Endothelial cell of umbilical vein (primary cell): ENCODE results near the gene PSMA5. TPM values are rescaled to one million over a fixed set of nuclear protein-coding genes. Genes with fewer than 3 reads are reported as not detected.

Experiments
- BruUV-seq: library from RNA; stranded (reverse); fragments of 400-500 nt; replicated peaks from 2 replicates; lab custom pipeline; 2021; lab: Mats Ljungman, UMichigan
- CTCF ChIA-PET: fragments of 300-600, 350-600 bp; sonication (Branson Sonifier 250); formaldehyde crosslinking; loops from one replicate; lab custom pipeline; 2021; ENCODE audit warnings: antibody characterized with exemption, inconsistent platforms; lab: Charles Lee
- POLR2A ChIA-PET: fragments of 300-600, 350-600 bp; sonication (Branson Sonifier 250); formaldehyde crosslinking; loops from one replicate; lab custom pipeline; 2021; ENCODE audit warnings: antibody characterized with exemption, inconsistent platforms; lab: Charles Lee
- DNase-seq: peaks from one replicate; pipeline ENCODE4 v3.0.0-alpha.2; 2011; ENCODE audit warnings: low read depth, low spot score
- FAIRE-seq: peaks from 2 replicates; lab custom pipeline; 2011; peaks lifted over from hg19 to GRCh38; lab: Jason Lieb, UNC
- H2AFZ ChIP-seq: 2 replicates; pipeline ENCODE4 v1.6.0; 2012; ENCODE audit warnings: low read depth, low read length, control low read depth, inconsistent platforms
- H3K27ac ChIP-seq: 2 replicates; pipeline ENCODE4 v1.5.1; 2011; ENCODE audit warnings: low read depth, mild to moderate bottlenecking, control low read depth, low read length, moderate library complexity; ENCODE audit not compliant: insufficient read depth
- H3K27me3 ChIP-seq, 2 experiments: 2 replicates each; pipeline versions ENCODE4 v1.6.0 to v1.6.1; 2011; ENCODE audit warnings: low read length in 2 of 2, mixed read lengths in 1 of 2; ENCODE audit not compliant: control insufficient read depth in 2 of 2, insufficient read depth in 2 of 2
- H3K36me3 ChIP-seq, 2 experiments: 2 replicates in 1 of 2; 3 replicates in 1 of 2; pipeline ENCODE4 v1.5.1; 2011; ENCODE audit warnings: low read length in 2 of 2, mild to moderate bottlenecking in 1 of 2, moderate library complexity in 1 of 2; ENCODE audit not compliant: control insufficient read depth in 2 of 2, insufficient read depth in 2 of 2; ENCODE audit errors: extremely low read depth in 1 of 2
- H3K4me1 ChIP-seq: 3 replicates; pipeline ENCODE4 v1.5.1; 2011; ENCODE audit warnings: mild to moderate bottlenecking, low read length; ENCODE audit not compliant: control insufficient read depth, insufficient read depth; ENCODE audit errors: extremely low read depth
- H3K4me2 ChIP-seq: 2 replicates; pipeline ENCODE4 v1.6.1; 2011; ENCODE audit warnings: low read length, control low read depth, mixed read lengths; ENCODE audit not compliant: insufficient read depth
- H3K4me3 ChIP-seq, 3 experiments: fragments of 200-600 bp in 1 of 3; sonication (generic), shearing (Covaris generic) in 1 of 3; replicated peaks in 1 of 3; 2 replicates each; pipeline ENCODE4 v1.5.1; 2011 to 2016; ENCODE audit warnings: control low read depth in 3 of 3, low read length in 3 of 3, mild to moderate bottlenecking in 2 of 3, inconsistent platforms in 1 of 3, low read depth in 1 of 3, moderate library complexity in 1 of 3; ENCODE audit not compliant: insufficient read depth in 1 of 3
- H3K79me2 ChIP-seq: 2 replicates; pipeline ENCODE4 v1.6.0; 2012; ENCODE audit warnings: low read length, inconsistent platforms; ENCODE audit not compliant: control insufficient read depth, insufficient read depth
- H3K9ac ChIP-seq: replicated peaks from 2 replicates; pipeline ENCODE3; 2011; ENCODE audit warnings: low read length, control low read depth; ENCODE audit not compliant: insufficient read depth; ENCODE audit errors: extremely low read depth
- H3K9me1 ChIP-seq: replicated peaks from 3 replicates; pipeline ENCODE4 v1.6.0; 2011; ENCODE audit warnings: mild to moderate bottlenecking, low read length; ENCODE audit not compliant: control insufficient read depth, insufficient read depth; ENCODE audit errors: extremely low read depth
- H3K9me3 ChIP-seq: replicated peaks from 2 replicates; pipeline ENCODE4 v1.5.1; 2012; ENCODE audit warnings: low read length, inconsistent platforms; ENCODE audit not compliant: control insufficient read depth, insufficient read depth
- H4K20me1 ChIP-seq: replicated peaks from 2 replicates; pipeline ENCODE3; 2011; ENCODE audit warnings: mild to moderate bottlenecking, low read length; ENCODE audit not compliant: control insufficient read depth, insufficient read depth; ENCODE audit errors: extremely low read depth
- CTCF ChIP-seq, 2 donors: IDR thresholded peaks; 1 replicate in 1 of 2; 2 replicates in 1 of 2; pipeline ENCODE4 v1.5.1; 2011; ENCODE audit warnings: low read length in 2 of 2, mild to moderate bottlenecking in 2 of 2, moderate library complexity in 2 of 2, control low read depth in 1 of 2, inconsistent platforms in 1 of 2, low read depth in 1 of 2; ENCODE audit not compliant: insufficient read depth in 1 of 2; ENCODE audit errors: extremely low read depth in 1 of 2
- EZH2 ChIP-seq: IDR thresholded peaks from 2 replicates; pipeline ENCODE4 v1.6.1; 2012; ENCODE audit warnings: borderline replicate concordance, low read depth, mild to moderate bottlenecking, moderate library complexity, low read length, inconsistent platforms; ENCODE audit not compliant: severe bottlenecking
- FOS ChIP-seq: IDR thresholded peaks from 2 replicates; pipeline ENCODE4 v1.6.1; 2011; ENCODE audit warnings: mild to moderate bottlenecking, low read length, moderate library complexity, borderline replicate concordance; ENCODE audit not compliant: insufficient read depth
- GATA2 ChIP-seq: IDR thresholded peaks from 2 replicates; pipeline ENCODE4 v1.7.0; 2011; ENCODE audit warnings: low read depth, mild to moderate bottlenecking, moderate library complexity, mixed read lengths, low read length; ENCODE audit not compliant: insufficient read length, insufficient read depth
- JUN ChIP-seq: IDR thresholded peaks from 2 replicates; pipeline ENCODE4 v1.6.1; 2011; ENCODE audit warnings: borderline replicate concordance, low read depth; ENCODE audit not compliant: insufficient read length, insufficient read depth
- MYC ChIP-seq: IDR thresholded peaks from one replicate; pipeline ENCODE4 v1.6.1; 2011; ENCODE audit warnings: mild to moderate bottlenecking, low read depth, low read length
- POLR2A ChIP-seq: IDR thresholded peaks from 2 replicates; pipeline ENCODE4 v1.6.1; 2012; ENCODE audit warnings: low read depth, mild to moderate bottlenecking, control low read depth, low read length
- dilution Hi-C: fragments of 300-500 bp; cut with MboI; formaldehyde crosslinking; loops from one replicate; pipeline ENCODE4 v1.15.0; 2019; ENCODE audit warnings: low sequenced_read_pairs; ENCODE audit not compliant: extremely low pct_ligation_motif_present
- intact Hi-C: fragments of 100-400 bp; cut with micrococcal nuclease; formaldehyde crosslinking; loops from one replicate; pipeline ENCODE4 v1.10.0; 2022
- polyA plus RNA-seq, 4 experiments: library from polyadenylated mRNA; depleted of rRNA in 3 of 4; stranded (reverse) in 3 of 4; unstranded in 1 of 4; fragments of >200 nt; gene quantifications; 2 replicates each; pipeline versions ENCODE4 v1.2.1 to v1.2.3, GENCODE V29; 2011 to 2012; ENCODE audit warnings: missing spikeins in 1 of 4
- total RNA-seq: library from RNA; stranded (reverse); gene quantifications from 2 replicates; pipeline ENCODE4 v1.2.3, GENCODE V29; 2021
- TF ChIP-seq, protein P1 (sequence below): IDR thresholded peaks from 2 replicates; pipeline ENCODE4 v1.6.1; 2011; ENCODE audit not compliant: insufficient read depth, insufficient read length

Gene PSMA5
- total and polyA plus RNA-seq, 2 donors (not counting 3 experiments of a cell fraction or from before 2014, with no cell fraction given): 98.1 to 125 TPM

DNA sequence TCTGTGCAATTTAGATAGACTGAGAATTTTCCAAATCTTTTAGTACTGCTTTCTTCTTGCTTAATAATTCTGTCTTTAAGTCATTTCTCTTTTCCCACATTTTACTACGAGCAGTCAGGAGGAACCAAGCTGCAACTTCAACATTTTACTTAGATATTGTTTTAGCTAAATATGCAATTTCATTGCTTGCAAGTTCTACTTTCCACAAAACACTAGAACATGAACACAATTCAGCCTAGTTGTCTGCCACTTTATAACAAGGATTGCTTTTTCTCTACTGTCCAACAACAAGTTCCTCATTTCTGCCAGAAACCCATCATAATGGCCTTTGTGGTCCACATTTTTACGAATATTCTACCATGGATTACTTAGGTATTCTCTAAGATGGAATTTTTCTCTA lies 65.2 kb downstream of the PSMA5 start:
- H3K4me1 ChIP-seq: no peaks in the 10 kb centered on the region
- no peak overlapping the region for H3K4me3 ChIP-seq
- TF ChIP-seq MYC (no peak), POLR2A (no peak)
- no peaks in the 10 kb centered on the region for H3K9me3 ChIP-seq
- no peak overlapping the region for H3K4me2 ChIP-seq
- no peaks in the 10 kb centered on the region for H4K20me1 ChIP-seq
- no peaks in the 10 kb centered on the region for H3K36me3 ChIP-seq
- ChIA-PET POLR2A (no interaction called here), CTCF (interaction anchor here (0.9 to 1.5 kb wide), 3 partner anchors 8 to 20 kb away, joined by 3 to 4 read pairs (median 4); no protein-coding TSS in a partner anchor)
- dilution Hi-C loops (no loop called here), intact Hi-C loops (no loop called here)
- peaks cover 8 to 13% of the 10 kb centered on the region in 2 experiments for H3K27me3 ChIP-seq
- H3K9ac ChIP-seq: no peak overlapping the region
- H3K27ac ChIP-seq: no peak overlapping the region
- H3K9me1 ChIP-seq: no peaks in the 10 kb centered on the region
- no TSS peak for BruUV-seq
- DNase-seq: no peak
- H3K79me2 ChIP-seq: no peaks in the 10 kb centered on the region
- H2AFZ ChIP-seq: no peak overlapping the region
- FAIRE-seq: no peak

DNA sequence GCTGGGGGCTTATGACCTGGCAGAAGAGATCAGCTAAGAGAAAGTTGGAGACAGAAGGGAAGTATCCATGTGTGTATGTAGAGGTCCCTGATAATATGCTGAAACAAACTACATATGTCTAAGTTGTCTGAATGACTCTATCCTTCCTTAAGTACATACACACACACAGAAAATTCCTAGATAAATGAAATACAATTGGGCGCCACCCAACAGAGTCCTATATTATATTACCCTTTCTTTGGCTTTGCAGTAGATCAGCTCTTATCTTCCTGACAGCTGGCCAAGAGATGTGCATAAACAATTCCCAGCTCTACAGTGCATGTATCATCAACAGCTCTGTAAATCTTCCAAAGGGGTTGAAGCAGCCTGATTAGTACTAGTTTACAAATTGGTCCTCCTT lies 68.6 kb downstream of the PSMA5 start:
- Histone ChIP-seq H3K9me3 (no peaks in the 10 kb centered on the region), H3K36me3 (no peaks in the 10 kb centered on the region), H3K4me1 (no peaks in the 10 kb centered on the region), H4K20me1 (no peaks in the 10 kb centered on the region), H3K79me2 (no peaks in the 10 kb centered on the region), H3K9me1 (no peaks in the 10 kb centered on the region), H3K9ac (no peak overlapping the region), H3K27me3 (peaks cover 10 to 14% of the 10 kb centered on the region in 2 experiments), H3K27ac (no peak overlapping the region), H3K4me3 (no peak overlapping the region), H3K4me2 (no peak overlapping the region), H2AFZ (no peak overlapping the region)
- ChIA-PET CTCF (no interaction called here), POLR2A (no interaction called here)
- intact Hi-C loops (no loop called here), dilution Hi-C loops (no loop called here)
- BruUV-seq: no TSS peak
- no peak for DNase-seq
- TF ChIP-seq POLR2A (no peak), JUN (no peak), GATA2 (no peak), CTCF (IDR thresholded peaks at IDR 0.05; ENCODE audit: extremely low read depth in 1 of 2, insufficient read depth in 1 of 2, low read depth in 1 of 2, low read length in 2 of 2) (no peak), EZH2 (no peak), MYC (no peak), FOS (no peak)
- TF ChIP-seq, protein P1, sequence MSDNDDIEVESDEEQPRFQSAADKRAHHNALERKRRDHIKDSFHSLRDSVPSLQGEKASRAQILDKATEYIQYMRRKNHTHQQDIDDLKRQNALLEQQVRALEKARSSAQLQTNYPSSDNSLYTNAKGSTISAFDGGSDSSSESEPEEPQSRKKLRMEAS: no peak
- FAIRE-seq: no peak
